GM18508 (cell line): ENCODE data around the gene TOP3A.
"Not testable (repeated sequence)": the region's sequence is repeated elsewhere in the genome, so short reads cannot be mapped to it uniquely, and the experiment has no call there.

Source experiments
- ATAC-seq: cut with Tn5 transposase; IDR thresholded peaks from one replicate; pipeline ENCODE4 v1.9.1; 2021; ENCODE audit warnings: moderate number of reproducible peaks; ENCODE audit not compliant: insufficient read depth, unreplicated experiment

Gene TOP3A

DNA sequence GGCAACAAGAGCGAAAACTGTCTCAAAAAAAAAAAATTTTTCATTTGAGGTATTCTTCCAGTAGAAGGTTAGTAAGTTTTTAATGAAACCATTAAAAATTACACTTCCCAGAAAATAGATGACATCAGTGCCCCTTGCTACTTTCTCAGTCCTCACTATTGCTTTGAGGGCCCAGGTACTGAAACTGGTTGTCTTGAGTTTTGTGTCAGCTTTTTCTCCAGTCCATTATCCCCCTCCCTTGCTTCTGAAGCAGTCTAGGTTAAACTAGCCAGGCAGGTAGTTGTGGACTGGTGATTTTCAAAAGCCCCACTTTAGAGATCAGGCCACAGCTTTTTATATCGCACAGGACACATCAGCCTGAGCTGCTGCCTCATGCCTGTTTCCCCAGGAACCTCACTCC is 11.2 kb upstream of the TOP3A start:
- no peak for ATAC-seq

DNA sequence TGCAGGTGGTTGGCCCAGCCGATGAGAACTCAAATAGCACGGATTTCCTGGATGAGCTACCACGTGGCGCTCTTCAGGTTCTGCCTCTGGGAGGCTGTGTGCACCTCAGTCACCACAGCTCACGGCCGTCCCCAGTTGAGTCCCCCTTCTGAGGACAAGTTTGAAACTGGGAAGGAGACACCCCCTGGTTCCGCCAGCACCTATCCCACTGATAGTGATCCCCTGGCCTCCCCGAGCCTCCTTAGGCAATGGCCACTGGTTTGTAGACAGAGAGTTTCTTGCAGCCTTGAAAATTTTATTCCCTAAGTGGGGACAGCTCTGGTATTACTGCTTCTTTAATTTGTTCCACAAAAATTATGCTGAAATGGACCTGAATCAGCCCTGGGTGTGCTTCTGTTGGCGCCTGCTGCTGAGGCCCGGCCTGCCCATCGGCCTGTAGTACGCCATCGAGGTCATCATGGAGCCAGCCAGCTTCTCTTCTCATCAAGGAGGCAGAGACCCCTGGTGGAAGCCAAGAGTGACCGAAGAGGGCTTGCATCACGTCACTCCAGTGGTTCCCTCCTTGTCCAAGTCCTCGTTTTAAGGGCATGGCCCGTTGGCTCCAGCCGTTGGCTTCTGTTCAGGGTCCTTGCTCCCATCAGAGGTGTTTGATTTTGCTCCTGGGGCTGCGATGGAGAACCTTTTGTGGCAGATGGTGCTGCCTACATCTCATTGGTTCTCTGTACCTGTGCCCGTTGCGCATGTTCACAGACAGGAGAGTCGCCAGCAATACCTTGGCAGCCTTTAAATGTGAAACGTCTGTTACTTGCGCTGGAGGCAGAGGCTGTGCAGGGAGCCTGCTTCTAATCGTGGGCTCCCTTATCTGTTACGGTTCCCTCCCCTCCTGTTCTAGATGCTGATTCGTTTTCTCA is 9.6 kb upstream of the TOP3A start:
- ATAC-seq: no peak

DNA sequence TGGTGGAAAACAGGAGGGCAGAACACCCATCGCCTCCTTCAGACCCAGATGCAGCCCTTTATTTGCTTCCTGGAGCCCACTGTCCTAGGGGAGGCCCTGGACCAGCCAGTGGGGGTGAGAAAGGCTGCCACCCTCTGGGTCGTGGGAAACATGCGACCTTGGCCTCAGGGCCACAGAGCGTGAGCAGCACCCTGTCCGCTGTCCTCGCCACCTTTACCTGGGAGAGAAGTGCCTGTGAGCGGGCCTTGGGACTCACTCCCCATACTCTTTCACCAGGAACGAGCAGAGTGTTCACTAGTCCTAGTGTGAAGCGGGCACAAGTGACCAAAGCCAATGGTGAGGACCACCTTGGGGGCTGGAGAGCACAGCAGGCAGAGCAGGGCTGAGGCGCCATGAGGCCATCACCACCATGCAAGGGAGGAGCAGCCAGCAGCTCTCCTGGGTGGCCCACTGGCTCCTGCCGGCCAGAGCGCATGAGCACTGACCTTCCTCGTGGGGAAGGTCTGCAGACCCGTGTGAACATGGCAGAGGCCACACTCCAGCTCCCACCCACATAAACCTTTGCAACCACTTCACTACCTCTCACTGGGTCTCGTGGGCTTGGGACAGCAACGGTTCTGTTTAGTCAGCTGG is 8.8 kb upstream of the TOP3A start:
- no peak for ATAC-seq

DNA sequence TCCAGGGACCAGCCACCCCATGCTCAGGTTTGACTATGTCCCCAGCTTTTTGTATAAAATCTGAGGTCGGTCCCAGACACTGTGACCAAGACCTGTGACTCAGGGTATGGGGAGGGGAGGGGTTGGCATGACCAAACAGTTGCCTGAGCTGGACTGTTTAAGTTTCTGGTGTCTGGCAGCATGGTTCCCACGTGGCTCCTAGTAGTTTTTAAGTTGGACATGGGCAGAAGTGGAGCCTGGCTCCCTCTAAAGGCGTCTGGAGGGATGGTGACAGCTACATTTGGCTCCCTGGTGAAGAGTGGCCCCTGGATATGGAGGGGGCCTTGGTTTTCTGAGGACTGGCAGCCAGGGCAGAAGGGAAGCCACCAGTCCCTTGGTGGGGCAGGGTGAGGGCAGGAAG is 8.2 kb upstream of the TOP3A start:
- no peak for ATAC-seq

DNA sequence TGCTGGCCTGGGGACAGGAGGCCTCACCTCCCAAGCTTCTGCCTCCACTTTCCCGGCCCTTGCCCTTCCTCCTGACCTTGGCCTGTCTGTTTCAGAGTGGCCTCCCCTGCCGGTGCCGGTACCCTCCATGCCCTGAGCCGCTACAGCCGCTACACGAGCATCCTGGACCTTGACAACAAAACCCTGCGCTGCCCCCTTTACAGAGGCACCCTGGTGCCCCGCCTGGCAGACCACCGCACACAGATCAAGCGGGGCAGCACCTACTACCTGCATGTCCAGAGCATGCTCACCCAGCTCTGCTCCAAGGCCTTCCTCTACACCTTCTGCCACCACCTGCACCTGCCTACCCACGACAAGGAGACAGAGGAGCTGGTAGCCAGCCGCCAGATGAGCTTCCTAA is 7.7 kb upstream of the TOP3A start:
- ATAC-seq: no peak

DNA sequence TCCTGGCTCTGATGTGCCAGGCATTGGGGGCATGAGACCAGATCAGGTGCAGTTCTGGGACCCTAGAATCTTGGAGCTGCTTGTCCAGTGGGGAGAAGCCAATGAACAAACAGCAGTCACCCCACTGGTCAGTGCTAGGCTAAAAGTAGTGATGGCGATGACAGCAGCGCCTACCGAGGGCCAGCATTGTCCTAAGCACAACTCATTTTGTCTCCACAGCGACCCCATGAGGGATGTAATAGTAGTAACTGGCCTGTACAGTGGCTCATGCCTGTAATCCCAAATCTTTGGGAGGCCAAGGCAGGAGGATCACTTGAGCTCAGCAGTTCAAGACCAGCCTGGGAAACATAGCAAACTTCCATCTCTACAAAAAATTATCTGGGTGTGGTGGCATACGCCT is 6.5 kb upstream of the TOP3A start:
- no peak for ATAC-seq

DNA sequence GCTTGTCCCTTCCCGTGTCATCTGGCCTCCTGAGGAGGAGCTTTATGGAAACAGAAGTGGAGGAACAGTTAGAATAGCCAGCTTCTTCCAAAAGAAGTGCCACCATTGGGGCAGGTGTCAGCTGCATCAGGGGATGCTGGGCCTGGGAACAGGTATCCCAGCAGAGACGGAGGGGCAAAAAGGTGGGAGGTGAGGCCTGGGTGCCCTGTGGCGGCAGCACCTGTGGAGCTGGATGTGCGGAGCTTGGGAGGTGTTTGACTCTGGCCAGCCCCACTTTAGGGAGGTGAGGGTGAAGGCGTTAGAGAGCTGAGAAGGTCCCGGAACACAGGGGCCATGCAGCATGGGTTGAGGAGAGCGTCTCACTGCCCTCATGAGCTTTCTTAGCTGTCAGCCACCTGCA is 5.5 kb upstream of the TOP3A start:
- ATAC-seq: no peak

DNA sequence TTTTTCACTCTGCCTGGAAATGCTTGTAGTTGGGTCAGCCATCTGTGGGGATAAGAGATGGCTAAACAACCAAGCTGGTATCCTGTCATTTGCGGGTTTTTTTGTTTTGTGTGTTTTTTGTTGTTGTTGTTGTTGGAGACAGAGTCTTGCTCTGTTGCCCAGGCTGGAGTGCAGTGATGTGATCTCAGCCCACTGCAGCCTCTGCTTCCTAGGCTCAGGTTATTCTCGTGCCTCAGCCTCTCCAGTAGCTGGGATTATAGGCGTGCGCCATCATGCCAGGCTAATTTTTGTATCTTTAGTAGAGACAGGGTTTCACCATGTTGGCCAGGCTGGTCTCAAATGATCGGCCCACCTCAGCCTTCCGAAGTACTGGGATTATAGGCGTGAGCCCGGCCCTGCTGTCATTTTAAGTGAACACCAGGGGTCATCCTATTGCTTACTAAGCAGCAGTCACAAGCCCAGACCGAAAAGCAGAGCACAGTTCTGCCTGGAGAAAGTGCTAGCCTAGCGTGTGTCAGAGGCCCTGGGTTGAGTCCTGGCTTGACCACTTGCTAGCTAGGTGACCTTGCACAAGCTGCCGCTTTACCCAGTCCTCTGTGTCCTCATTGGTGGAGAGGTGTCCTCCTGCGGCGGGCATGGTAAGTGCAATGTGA is 4.9 kb upstream of the TOP3A start:
- ATAC-seq: no peak

DNA sequence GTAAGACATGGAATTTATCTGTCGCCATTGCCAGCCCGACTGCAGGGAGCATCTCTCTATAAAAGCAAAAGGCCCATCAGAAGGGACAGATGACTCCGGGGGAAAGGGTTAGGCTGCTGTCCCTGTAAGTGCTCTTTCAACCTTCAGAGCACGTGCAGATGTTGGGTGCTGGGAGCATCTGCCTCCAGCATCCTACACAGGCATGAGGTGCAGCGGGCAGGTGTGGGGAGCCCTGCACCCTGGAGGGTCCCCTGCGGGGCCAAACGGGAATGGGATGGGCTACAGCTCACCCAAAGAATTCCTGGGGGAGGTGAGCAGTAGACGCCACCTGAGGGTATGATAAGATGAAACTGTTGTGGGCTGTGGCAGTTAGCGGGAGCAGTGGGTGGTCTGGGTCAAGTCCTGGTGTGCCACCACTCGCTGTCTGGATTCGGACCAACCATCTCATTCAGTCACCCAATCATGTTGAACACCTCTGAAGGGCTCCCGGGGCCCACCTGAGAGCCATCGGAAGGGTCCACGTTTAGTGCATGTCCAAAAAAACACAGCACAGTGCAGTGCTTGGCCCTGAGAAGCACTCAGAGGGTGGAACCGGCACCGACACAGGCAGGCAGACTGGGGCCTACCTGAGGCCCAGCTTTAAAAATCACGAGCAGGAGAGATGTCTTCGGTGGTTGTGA is 4.1 kb upstream of the TOP3A start:
- no peak for ATAC-seq

DNA sequence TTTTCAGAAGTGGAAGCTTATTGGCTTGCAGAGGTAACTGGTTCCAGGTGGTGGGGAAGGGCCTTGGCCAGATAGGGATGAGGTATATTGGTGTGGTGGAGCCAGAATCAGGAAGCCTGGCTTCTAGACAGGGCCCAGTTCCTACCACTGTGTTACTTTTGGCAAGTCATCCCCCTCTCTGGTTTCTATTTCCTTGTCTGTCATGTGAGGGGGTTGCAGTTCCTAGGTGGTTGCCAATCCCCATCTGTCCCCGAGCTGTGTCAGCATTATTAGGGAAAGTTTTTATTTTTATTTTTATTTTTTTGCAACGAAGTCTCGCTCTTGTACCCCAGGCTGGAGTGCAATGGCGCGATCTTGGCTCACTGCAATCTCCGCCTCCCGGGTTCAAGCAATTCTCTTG is 3.3 kb upstream of the TOP3A start:
- ATAC-seq: no peak

DNA sequence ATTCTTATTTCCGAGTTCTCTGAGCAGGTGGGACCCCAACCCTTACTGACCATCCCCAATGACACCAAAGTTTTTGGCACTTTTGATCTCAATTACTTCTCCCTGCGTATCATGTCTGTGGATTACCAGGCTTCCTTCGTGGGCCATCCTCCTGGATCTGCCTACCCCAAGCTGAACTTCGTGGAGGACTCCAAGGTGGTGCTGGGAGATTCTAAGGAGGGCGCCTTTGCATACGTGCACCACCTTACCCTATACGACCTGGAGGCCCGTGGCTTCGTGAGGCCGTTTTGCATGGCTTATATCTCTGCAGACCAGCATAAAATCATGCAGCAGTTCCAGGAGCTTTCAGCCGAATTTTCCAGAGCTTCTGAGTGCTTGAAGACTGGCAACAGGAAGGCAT is 1.2 kb upstream of the TOP3A start:
- no peak for ATAC-seq

DNA sequence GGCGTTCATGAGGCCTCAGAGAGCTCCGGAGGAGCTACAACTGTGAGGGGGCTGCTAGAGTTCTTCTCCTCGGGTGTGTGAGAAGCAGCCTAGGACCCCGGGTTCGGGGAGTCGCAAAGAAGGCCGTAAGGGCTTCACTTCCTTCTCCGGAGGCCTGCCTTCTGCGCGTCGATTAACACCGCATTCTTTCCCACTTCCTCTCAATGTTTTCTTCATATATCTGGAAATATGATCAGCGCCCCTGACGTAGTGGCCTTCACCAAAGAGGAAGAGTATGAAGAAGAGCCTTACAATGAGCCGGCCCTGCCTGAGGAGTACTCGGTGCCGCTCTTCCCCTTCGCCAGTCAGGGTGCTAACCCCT is 748 bp upstream of the TOP3A start:
- no peak for ATAC-seq

DNA sequence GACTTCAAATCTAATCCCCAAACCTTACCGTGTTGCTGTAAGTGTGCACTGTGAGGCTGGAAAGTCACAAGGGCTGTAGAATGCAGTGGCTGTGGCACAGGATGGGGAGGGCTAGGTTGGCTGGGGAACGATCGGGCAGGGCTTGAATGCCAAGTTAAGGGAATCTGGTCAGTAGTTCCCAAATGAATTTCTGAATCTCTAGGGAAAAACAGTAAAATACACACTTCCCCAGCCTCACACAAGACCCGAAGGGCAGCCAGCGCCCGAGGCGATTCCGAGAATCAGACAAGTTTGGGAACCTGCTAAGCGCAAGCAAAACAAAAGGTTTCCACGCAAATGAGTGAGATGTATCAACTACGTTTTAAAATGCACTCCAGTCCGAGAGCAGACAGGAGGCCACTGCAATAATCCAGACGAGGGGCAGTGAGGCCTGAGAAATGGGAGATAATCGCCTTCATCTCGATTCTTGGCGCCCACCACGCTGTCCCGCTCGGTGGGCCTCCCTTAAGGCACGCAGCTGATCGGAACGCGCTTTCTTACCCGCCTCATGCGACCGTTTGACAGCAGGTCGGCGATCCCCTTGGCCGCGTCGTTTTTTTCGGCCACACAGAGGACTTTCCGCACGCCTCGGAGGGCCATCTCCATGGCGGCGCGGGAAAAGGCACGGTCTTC is 599 bp downstream of the TOP3A start:
- ATAC-seq: peak; percentile 13

DNA sequence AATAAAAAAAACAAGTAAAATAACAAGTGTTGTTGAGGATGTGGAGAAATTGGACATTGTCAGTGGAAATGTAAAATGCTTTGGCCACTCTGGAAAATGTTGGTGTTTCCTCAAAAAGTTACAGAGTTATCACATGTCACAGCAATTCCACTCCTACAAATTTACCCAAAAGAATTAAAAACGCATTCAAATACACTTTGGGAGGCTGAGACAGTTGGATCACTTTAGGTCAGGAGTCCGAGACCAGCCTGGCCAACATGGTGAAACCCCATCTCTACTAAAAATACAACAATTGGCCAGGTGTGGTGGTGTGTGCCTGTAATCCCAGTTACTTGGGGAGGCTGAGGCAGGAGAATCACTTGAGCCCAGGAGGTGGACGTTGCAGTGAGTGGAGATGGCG is 5.6 kb downstream of the TOP3A start:
- ATAC-seq: no peak

DNA sequence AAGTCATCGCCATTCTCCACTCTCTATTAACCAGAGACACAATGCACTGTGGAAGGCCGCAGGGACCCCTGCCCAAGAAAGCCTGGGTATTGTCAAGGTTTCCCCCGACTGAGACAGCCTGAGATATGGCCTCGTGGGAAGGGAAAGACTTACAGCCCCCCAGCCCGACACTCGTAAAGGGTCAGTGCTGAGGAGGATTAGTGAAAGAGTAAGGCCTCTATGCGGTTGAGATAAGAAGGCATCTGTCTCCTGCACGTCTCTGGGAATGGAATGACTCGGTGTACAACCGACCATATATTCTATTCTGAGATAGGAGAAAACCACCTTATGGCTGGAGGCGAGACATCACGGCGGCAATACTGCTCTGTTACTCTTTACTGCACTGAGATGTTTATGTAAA is 11.6 kb downstream of the TOP3A start:
- ATAC-seq: not testable (repeated sequence)

DNA sequence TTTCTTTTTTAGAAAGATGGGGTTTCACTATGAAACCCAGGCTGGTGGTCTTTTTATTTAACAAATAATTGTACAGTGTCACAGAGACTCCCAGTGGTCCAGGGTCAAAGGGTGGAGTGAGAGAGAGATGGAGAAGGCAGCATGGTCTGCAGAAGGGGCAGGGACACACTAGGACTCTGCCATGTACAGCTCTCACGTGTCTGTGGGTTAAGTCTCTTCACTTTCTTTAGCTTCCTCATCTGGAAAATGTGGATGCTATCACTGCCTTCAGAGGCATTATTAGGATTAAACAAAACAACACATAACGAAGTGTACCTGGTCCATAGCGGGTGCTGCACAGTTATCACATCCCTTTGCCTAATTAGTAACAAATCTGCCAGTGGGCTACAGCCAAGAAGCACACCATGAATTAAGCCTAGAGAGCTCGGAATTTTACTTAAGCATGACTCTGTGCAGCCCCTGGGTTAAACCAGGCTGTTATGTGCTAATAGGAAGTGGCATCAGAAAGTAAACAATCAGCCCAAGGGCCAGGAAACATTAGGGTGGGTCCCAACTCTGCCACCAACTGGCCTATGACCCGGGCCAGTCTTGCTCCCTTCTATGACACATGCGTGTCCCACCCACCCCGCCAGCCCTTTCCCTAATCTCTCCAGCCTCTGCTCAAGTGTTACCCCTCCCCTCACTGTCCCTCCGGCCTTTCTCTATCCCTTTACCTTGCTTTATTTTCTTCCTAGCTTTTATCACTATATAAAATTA is 13.9 kb downstream of the TOP3A start:
- ATAC-seq: no peak

DNA sequence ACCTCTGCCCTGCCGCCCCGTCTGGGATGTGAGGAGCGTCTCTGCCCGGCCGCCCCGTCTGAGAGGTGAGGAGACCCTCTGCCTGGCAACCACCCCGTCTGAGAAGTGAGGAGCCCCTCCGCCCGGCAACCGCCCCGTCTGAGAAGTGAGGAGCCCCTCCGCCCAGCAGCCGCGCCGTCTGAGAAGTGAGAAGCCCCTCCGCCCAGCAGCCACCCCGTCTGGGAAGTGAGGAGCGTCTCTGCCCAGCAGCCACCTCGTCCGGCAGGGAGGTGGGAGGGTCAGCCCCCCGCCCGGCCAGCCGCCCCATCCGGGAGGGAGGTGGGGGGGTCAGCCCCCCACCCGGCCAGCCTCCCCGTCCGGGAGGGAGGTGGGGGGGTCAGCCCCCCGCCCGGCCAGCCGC is 16.7 kb downstream of the TOP3A start:
- not testable (repeated sequence) for ATAC-seq

DNA sequence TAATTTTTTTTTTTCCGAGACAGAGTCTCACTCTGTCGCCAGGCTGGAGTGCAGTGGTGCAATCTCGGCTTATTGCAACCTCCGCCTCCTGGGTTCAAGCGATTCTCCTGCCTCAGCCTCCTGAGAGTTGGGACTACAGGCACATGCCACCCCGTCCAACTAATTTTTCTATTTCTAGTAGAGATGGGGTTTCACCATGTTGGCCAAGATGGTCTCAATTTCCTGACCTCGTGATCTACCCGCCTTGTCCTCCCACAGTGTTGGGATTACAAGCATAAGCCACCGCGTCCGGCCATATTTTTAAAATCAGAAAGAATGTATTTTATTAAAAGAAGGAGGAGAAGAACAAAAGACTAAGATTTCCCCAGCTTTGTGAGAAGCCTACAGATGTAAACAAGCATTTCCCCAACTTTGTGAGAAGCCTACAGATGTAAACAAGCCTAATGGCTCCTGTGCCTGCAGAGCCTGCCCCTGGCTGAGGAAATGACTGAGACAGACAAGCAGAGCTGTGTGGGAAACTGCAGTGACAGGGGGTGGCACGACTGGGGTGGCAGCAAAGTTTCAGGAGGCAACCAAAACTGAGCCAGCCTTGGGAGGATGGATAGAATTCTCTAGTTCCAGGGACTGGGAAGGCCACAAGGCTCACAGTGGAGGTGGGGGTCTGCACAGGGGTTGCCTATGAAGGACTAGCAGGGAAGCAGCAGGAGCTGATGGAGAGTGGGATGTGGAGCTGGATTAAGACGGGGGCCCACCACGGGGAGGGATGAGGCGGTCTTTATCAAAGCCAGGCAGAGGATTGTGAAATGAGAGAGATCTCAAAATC is 22.9 kb downstream of the TOP3A start:
- no peak for ATAC-seq

DNA sequence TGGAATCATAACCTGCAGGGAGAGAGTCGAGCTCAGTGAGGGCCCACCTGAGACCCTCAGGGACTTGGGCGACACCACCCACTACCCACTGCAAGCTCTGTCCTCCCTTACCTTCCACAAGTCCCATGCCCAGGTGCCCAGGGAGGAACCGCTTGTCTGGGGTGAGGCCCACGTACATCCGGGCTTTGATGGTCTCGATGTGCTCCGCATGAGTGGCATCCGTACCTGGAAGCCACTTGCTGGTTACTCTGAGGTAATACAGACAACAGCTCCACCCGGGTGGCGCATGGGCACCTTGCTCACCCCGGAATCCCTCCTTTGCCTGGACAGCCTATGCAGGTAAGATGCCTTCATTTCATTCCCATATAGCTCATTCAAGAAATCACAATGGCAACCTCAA is 29.5 kb downstream of the TOP3A start:
- no peak for ATAC-seq
